ENCODE data around the gene HASPIN.

DNA sequence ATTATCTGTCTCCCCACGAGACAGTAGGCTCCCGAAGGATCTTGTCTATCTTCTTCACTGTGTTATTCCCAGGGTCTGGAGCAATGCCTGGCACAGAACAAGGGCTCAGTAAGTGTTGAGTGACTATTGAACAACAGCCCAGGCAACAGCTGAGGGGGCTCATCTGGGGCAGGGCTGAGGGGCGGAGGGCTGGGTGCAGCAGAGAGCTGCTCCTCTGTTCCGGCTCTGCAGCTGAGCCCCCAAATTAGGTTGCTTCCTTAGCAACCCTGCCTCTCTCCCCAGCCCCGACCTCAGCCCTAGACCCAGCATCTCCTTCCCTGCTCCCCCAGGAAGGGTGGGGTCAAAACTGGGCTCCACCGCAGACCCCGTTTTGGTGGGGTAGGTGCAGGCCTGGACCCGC, 45.1 kb downstream of the HASPIN start:
- TF ChIP-seq, protein P1, sequence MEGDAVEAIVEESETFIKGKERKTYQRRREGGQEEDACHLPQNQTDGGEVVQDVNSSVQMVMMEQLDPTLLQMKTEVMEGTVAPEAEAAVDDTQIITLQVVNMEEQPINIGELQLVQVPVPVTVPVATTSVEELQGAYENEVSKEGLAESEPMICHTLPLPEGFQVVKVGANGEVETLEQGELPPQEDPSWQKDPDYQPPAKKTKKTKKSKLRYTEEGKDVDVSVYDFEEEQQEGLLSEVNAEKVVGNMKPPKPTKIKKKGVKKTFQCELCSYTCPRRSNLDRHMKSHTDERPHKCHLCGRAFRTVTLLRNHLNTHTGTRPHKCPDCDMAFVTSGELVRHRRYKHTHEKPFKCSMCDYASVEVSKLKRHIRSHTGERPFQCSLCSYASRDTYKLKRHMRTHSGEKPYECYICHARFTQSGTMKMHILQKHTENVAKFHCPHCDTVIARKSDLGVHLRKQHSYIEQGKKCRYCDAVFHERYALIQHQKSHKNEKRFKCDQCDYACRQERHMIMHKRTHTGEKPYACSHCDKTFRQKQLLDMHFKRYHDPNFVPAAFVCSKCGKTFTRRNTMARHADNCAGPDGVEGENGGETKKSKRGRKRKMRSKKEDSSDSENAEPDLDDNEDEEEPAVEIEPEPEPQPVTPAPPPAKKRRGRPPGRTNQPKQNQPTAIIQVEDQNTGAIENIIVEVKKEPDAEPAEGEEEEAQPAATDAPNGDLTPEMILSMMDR (IDR thresholded peaks at IDR 0.05), result no peak
- TF ChIP-seq EZH2 (IDR thresholded peaks at IDR 0.05), result no peak
- TF ChIP-seq EZH2phosphoT487 (IDR thresholded peaks at IDR 0.05), result no peak

All from neural progenitor cell (in vitro differentiated cells).